Uterus (tissue), 2 donors: ENCODE results near the gene IRF1.

Experiments used
- POLR2A ChIP-seq, 2 donors: fragments of 450-650 bp; IDR thresholded peaks; one replicate each; pipeline ENCODE4 v1.6.1; 2016; ENCODE audit warnings: antibody characterized with exemption in 2 of 2, mild to moderate bottlenecking in 1 of 2, moderate library complexity in 1 of 2
- TF ChIP-seq, protein P1 (sequence below), 4 experiments: fragments of 200-600 bp in 2 of 4; fragments of 450-650 bp in 2 of 4; sonication (generic) in 2 of 4; IDR thresholded peaks; one replicate each; pipeline ENCODE4 v1.5.1; 2016 to 2019; ENCODE audit warnings: antibody characterized with exemption in 4 of 4, mild to moderate bottlenecking in 2 of 4, moderate library complexity in 1 of 4

DNA sequence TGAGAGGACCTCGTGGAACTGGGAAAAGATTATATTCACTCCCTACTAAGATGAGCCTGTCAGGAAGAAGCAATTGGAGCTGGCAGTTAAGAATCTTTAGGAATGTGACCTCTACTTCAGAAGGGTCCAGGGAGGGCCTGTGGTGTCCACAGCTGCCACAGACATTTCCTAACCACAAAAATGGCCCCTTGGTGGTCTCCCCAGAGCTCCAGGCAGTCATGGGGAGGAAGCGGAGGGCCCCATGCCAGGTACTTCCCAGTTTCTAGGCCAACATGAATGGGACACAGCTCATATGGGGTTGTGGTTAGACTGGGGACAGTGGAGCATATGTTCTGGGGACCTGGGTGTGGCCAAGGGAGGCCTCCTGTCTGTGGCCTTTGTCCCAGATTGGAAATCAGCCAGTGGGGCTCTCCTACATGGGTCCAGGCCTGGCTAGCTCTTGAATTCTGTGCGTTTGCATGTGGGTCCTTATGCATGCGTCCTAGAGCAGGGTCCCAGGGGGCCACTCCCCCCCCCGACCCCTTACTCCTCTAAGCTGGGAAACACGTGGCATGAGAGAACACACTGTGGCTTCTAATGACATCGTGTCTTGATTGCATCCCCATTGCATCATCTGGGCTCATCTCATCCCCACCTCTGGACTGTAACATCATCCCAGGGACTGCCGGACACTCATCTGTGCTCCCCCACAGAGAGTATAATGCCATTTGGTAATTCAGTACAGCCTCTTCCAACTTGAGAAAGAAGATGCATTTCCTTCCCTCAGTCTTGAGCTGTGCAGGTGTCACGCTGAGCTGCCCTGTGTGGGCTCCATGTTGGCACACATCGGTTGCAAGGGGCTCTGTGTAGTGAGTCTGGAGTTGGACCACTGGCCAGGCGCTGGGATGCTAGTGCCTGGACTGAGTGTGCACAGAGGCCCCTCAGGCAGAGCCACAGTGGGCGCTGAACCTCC, 31.3 kb downstream of the IRF1 start:
- TF ChIP-seq, protein P1, sequence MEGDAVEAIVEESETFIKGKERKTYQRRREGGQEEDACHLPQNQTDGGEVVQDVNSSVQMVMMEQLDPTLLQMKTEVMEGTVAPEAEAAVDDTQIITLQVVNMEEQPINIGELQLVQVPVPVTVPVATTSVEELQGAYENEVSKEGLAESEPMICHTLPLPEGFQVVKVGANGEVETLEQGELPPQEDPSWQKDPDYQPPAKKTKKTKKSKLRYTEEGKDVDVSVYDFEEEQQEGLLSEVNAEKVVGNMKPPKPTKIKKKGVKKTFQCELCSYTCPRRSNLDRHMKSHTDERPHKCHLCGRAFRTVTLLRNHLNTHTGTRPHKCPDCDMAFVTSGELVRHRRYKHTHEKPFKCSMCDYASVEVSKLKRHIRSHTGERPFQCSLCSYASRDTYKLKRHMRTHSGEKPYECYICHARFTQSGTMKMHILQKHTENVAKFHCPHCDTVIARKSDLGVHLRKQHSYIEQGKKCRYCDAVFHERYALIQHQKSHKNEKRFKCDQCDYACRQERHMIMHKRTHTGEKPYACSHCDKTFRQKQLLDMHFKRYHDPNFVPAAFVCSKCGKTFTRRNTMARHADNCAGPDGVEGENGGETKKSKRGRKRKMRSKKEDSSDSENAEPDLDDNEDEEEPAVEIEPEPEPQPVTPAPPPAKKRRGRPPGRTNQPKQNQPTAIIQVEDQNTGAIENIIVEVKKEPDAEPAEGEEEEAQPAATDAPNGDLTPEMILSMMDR (IDR thresholded peaks at IDR 0.05), result no peak
- no peak for TF ChIP-seq POLR2A (IDR thresholded peaks at IDR 0.05)
